Neuronal stem cell (in vitro differentiated cells): ENCODE data around the gene SPOCK1.

Experiments
- DNase-seq: peaks from one replicate; pipeline ENCODE4 v3.0.0-alpha.2; 2013; ENCODE audit warnings: low spot score
- H2AFZ ChIP-seq: one replicate; pipeline ENCODE4 v1.6.1; 2013; ENCODE audit warnings: mild to moderate bottlenecking, low read length, inconsistent platforms
- H2AK5ac ChIP-seq: 2 replicates; pipeline ENCODE4 v1.6.1; 2013; ENCODE audit warnings: low read depth, mild to moderate bottlenecking, inconsistent platforms, low read length, moderate library complexity, mixed read lengths
- H2BK120ac ChIP-seq: 2 replicates; pipeline ENCODE4 v1.6.1; 2013; ENCODE audit warnings: low read depth, mild to moderate bottlenecking, inconsistent platforms, low read length, moderate library complexity, mixed read lengths
- H2BK12ac ChIP-seq: one replicate; pipeline ENCODE4 v1.6.1; 2013; ENCODE audit warnings: low read length, inconsistent platforms
- H2BK15ac ChIP-seq: 2 replicates; pipeline ENCODE4 v1.6.1; 2013; ENCODE audit warnings: mild to moderate bottlenecking, low read length, inconsistent platforms, mixed read lengths
- H2BK5ac ChIP-seq: one replicate; pipeline ENCODE4 v1.6.1; 2013; ENCODE audit warnings: inconsistent platforms, mild to moderate bottlenecking, low read length, moderate library complexity
- H3K14ac ChIP-seq: one replicate; pipeline ENCODE4 v1.6.1; 2013; ENCODE audit warnings: low read length, inconsistent platforms
- H3K18ac ChIP-seq: 2 replicates; pipeline ENCODE4 v1.6.1; 2013; ENCODE audit warnings: low read length, inconsistent platforms
- H3K23ac ChIP-seq: 2 replicates; pipeline ENCODE4 v1.6.1; 2013; ENCODE audit warnings: low read depth, mild to moderate bottlenecking, mixed read lengths, low read length, inconsistent platforms; ENCODE audit not compliant: poor library complexity
- H3K27ac ChIP-seq: replicated peaks from 3 replicates; pipeline ENCODE4 v1.5.1; 2013; ENCODE audit warnings: low read length, inconsistent platforms
- H3K27me3 ChIP-seq, 3 experiments: 2 replicates each; pipeline ENCODE4 v1.6.1; 2013; ENCODE audit warnings: low read length in 3 of 3, mild to moderate bottlenecking in 2 of 3, inconsistent platforms in 1 of 3, low read depth in 1 of 3, mixed read lengths in 1 of 3, moderate library complexity in 1 of 3; ENCODE audit not compliant: control insufficient read depth in 3 of 3, insufficient read depth in 3 of 3
- H3K36me3 ChIP-seq, 2 donors: replicated peaks in 1 of 2; 2 replicates each; pipeline ENCODE4 v1.6.1; 2013; ENCODE audit warnings: low read length in 2 of 2; ENCODE audit not compliant: control insufficient read depth in 2 of 2, insufficient read depth in 2 of 2
- H3K4ac ChIP-seq: 2 replicates; pipeline ENCODE4 v1.6.1; 2013; ENCODE audit warnings: inconsistent platforms, mild to moderate bottlenecking, low read length, moderate library complexity
- H3K4me1 ChIP-seq, 2 donors: 1 replicate in 1 of 2; 2 replicates in 1 of 2; pipeline ENCODE4 v1.6.1; 2013; ENCODE audit warnings: low read length in 2 of 2, low read depth in 1 of 2; ENCODE audit not compliant: control insufficient read depth in 2 of 2, insufficient read depth in 1 of 2
- H3K4me2 ChIP-seq: one replicate; pipeline ENCODE4 v1.6.1; 2013; ENCODE audit warnings: mild to moderate bottlenecking, low read length, inconsistent platforms; ENCODE audit not compliant: insufficient read depth, poor library complexity, severe bottlenecking
- H3K4me3 ChIP-seq, 2 donors: 2 replicates each; pipeline ENCODE4 v1.5.1; 2013; ENCODE audit warnings: low read length in 2 of 2, mild to moderate bottlenecking in 2 of 2, inconsistent platforms in 1 of 2, moderate library complexity in 1 of 2
- H3K79me1 ChIP-seq: one replicate; pipeline ENCODE4 v1.6.1; 2013; ENCODE audit warnings: low read depth, mild to moderate bottlenecking, inconsistent platforms, low read length, moderate library complexity
- H3K9ac ChIP-seq: one replicate; pipeline ENCODE4 v1.6.1; 2013; ENCODE audit warnings: mild to moderate bottlenecking, low read depth, low read length, inconsistent platforms; ENCODE audit not compliant: poor library complexity
- H3K9me3 ChIP-seq, 2 donors: replicated peaks in 1 of 2; 2 replicates each; pipeline versions ENCODE3 to v1.6.1; 2013; ENCODE audit warnings: low read length in 2 of 2, mild to moderate bottlenecking in 2 of 2, inconsistent platforms in 1 of 2, low read depth in 1 of 2, mixed read lengths in 1 of 2, moderate library complexity in 1 of 2; ENCODE audit not compliant: control insufficient read depth in 2 of 2, insufficient read depth in 1 of 2
- H4K8ac ChIP-seq: one replicate; pipeline ENCODE4 v1.6.1; 2013; ENCODE audit warnings: low read depth, mild to moderate bottlenecking, inconsistent platforms, low read length, moderate library complexity
- H4K91ac ChIP-seq: one replicate; pipeline ENCODE4 v1.6.1; 2013; ENCODE audit warnings: low read length, low read depth, mild to moderate bottlenecking, inconsistent platforms; ENCODE audit not compliant: poor library complexity
- WGBS, 2 donors: extraction: QIAGEN DNeasy Blood & Tissue Kit; methylation state at CpG; one replicate each; pipeline ENCODE4 v1.1.7; 2013; ENCODE audit warnings: missing lambda C conversion rate in 2 of 2, mixed read lengths in 1 of 2; ENCODE audit not compliant: insufficient read length in 2 of 2, insufficient replicate concordance in 1 of 2; ENCODE audit errors: extremely low coverage in 2 of 2; 5-methylcytosine and 5-hydroxymethylcytosine counted together

Gene SPOCK1

GRCh38 chr5:137156180-137156579 lies 342.9 kb downstream of the SPOCK1 start:
- Histone ChIP-seq H4K91ac (no peak overlapping the region), H3K9ac (no peak overlapping the region), H3K14ac (no peak overlapping the region), H3K23ac (no peak overlapping the region), H3K4me2 (no peak overlapping the region), H3K4me1 (peaks cover 6 to 12% of the 10 kb centered on the region in 2 donors), H2AFZ (no peak overlapping the region), H2AK5ac (no peak overlapping the region), H3K79me1 (no peaks in the 10 kb centered on the region), H2BK12ac (no peak overlapping the region), H3K4me3 (no peak overlapping the region), H3K27me3 (peaks cover 0 to 36% (median 5%) of the 10 kb centered on the region in 3 experiments), H4K8ac (no peak overlapping the region), H3K4ac (no peak overlapping the region), H3K27ac (no peak overlapping the region), H3K9me3 (peaks cover 0 to 4% of the 10 kb centered on the region in 2 donors), H3K18ac (no peak overlapping the region), H2BK5ac (no peak overlapping the region), H2BK15ac (no peak overlapping the region), H3K36me3 (no peaks in the 10 kb centered on the region), H2BK120ac (no peak overlapping the region)
- no CpG with 5 or more reads among the region's 4 CpGs for WGBS, 2 donors
- DNase-seq = no peak

- Histone ChIP-seq H2AK5ac (no peak overlapping the region), H3K4ac (no peak overlapping the region), H3K27ac (no peak overlapping the region), H3K4me3 (no peak overlapping the region), H3K4me1 (peaks cover 6 to 12% of the 10 kb centered on the region in 2 donors), H2BK12ac (no peak overlapping the region), H2BK120ac (no peak overlapping the region), H3K18ac (no peak overlapping the region), H2AFZ (no peak overlapping the region), H4K8ac (no peak overlapping the region), H3K9me3 (peaks cover 0 to 4% of the 10 kb centered on the region in 2 donors), H3K14ac (no peak overlapping the region), H3K36me3 (no peaks in the 10 kb centered on the region), H3K23ac (no peak overlapping the region), H3K27me3 (peaks cover 0 to 44% (median 7%) of the 10 kb centered on the region in 3 experiments), H3K79me1 (no peaks in the 10 kb centered on the region), H3K4me2 (no peak overlapping the region), H2BK15ac (no peak overlapping the region), H4K91ac (no peak overlapping the region), H2BK5ac (no peak overlapping the region), H3K9ac (no peak overlapping the region)
- DNase-seq = no peak
- WGBS, 2 donors = no CpG with 5 or more reads among the region's 6 CpGs
These were observed 343.7 kb downstream of the SPOCK1 start for GRCh38 chr5:137155261-137156000.

- Histone ChIP-seq H3K79me1 (no peaks in the 10 kb centered on the region), H2AK5ac (no peak overlapping the region), H2BK15ac (no peak overlapping the region), H3K4me3 (no peak overlapping the region), H2AFZ (no peak overlapping the region), H3K36me3 (no peaks in the 10 kb centered on the region), H2BK12ac (no peak overlapping the region), H3K9me3 (peaks cover 0 to 4% of the 10 kb centered on the region in 2 donors), H3K14ac (no peak overlapping the region), H3K4ac (no peak overlapping the region), H3K18ac (no peak overlapping the region), H3K23ac (no peak overlapping the region), H3K27ac (no peak overlapping the region), H3K4me1 (peaks cover 6 to 12% of the 10 kb centered on the region in 2 donors), H2BK120ac (no peak overlapping the region), H2BK5ac (no peak overlapping the region), H4K8ac (no peak overlapping the region), H3K9ac (no peak overlapping the region), H4K91ac (no peak overlapping the region), H3K4me2 (no peak overlapping the region), H3K27me3 (peaks cover 0 to 51% (median 5%) of the 10 kb centered on the region in 3 experiments)
- WGBS, 2 donors = no CpG with 5 or more reads among the region's 3 CpGs
- DNase-seq = no peak
These were observed 346.5 kb downstream of the SPOCK1 start for GRCh38 chr5:137152616-137153015.

- WGBS, 2 donors = no CpG with 5 or more reads among the region's 2 CpGs
- H3K9ac ChIP-seq = no peak overlapping the region
- no peak overlapping the region for H4K91ac ChIP-seq
- H3K27me3 ChIP-seq = peaks cover 0 to 37% (median 2%) of the 10 kb centered on the region in 3 experiments
- no peak overlapping the region for H3K18ac ChIP-seq
- H2BK15ac ChIP-seq = no peak overlapping the region
- no peak overlapping the region for H3K23ac ChIP-seq
- no peak overlapping the region for H2BK12ac ChIP-seq
- H3K4me2 ChIP-seq = no peak overlapping the region
- H3K27ac ChIP-seq = no peak overlapping the region
- no peak overlapping the region for H3K4ac ChIP-seq
- no peak overlapping the region for H2AK5ac ChIP-seq
- H4K8ac ChIP-seq = no peak overlapping the region
- H2BK120ac ChIP-seq = no peak overlapping the region
- no peaks in the 10 kb centered on the region for H3K9me3 ChIP-seq
- H2BK5ac ChIP-seq = no peak overlapping the region
- no peak overlapping the region for H3K4me3 ChIP-seq
- no peak for DNase-seq
- H3K4me1 ChIP-seq = peaks cover 7 to 16% of the 10 kb centered on the region in 2 donors
- no peaks in the 10 kb centered on the region for H3K36me3 ChIP-seq
- H3K14ac ChIP-seq = no peak overlapping the region
- H2AFZ ChIP-seq = no peak overlapping the region
- no peaks in the 10 kb centered on the region for H3K79me1 ChIP-seq
These were observed 350.5 kb downstream of the SPOCK1 start for GRCh38 chr5:137148655-137149054.
